GM18870 (cell line): Measurements from ENCODE around the gene SEPTIN1.

Experiments
- ATAC-seq: cut with Tn5 transposase; IDR thresholded peaks from one replicate; pipeline ENCODE4 v1.9.1; 2021; ENCODE audit warnings: moderate library complexity; ENCODE audit not compliant: unreplicated experiment

SEPTIN1 gene

DNA sequence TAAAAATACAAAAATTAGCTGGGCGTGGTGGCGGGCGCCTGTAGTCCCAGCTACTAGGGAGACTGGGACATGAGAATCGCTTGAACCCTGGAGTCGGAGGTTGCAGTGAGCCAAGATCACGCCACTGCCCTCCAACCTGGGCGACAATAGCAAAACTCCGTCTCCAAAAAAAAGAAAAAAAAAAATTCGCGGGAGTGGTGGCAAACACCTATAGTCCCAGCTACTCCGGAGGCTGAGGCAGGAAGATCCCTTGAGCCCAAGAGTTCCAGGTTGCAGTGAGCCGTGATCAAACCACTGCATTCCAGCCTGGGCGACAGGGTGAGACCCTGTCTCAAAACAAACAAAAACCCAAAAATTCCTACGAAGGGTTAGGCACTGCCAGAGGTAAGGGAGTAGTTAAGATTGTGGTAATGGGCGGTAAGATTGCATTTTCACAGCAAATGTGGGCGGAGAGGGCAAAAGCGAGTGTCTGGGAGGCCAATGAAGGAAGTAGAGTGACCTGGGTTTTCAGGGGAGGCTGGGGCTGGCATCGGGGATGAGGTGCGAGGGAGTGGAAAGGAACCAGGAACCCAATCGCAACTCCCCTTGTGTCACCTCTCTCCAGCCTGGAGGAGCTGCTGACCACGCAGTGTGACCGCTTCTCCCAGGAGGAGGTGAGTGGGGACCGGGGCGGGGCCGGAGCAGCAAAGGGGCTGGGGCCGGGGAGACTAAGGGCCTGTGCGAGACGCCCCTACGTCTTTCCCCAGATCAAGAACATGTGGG lies 5.1 kb downstream of the SEPTIN1 start:
- no peak for ATAC-seq

DNA sequence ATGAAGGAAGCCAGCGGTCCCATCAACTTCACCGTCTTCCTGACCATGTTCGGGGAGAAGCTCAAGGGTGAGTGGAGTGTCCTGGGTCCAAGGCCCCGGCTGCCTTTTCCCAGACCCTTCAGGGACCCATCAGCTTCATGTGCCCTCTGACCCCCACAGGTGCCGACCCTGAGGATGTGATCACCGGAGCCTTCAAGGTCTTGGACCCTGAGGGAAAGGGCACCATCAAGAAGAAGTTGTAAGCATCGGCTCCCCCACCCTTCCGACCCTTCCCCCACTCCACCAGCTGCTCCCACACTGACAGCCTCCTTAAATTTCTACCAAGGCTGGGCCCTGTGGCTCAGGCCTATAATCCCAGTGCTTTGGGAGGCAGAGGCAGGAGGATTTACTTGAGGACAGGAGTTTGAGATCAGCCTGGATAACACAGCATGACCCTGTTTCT lies 5.9 kb downstream of the SEPTIN1 start:
- no peak for ATAC-seq

DNA sequence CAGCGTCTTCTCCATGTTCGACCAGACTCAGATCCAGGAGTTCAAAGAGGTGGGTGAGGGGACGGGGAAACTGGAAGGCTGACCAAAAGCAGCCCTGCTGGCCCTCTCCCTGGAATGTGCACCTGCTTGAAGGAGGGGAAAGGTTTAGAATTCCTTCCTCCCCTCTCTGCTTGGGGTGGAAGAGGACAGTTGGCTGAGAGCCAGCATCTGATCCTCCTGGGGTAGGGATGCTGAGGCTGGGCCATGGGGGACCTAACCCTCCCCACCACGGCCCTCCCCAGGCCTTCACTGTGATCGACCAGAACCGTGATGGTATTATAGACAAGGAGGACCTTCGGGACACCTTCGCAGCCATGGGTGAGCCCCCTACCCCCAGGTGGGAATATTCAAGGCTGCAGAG lies 6.5 kb downstream of the SEPTIN1 start:
- ATAC-seq = no peak

DNA sequence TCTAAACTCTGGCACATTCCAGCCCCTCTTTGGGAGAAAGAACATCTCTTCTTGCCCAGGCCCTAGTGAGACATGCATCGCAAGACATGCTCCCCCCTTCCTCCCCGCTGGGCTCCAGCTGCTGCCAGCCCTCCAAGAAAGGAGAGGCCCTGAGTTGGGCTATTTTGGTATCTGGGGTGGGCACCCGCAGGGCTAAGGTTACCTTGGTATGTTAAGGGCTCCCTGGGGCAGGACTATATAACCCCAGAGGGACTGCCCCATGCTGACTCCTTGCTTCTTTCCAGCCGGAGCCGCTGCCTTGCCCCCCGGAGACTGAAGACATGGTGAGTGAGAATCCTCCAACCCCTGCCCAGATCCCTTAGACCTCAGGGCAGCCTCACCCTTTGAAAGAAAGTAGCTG lies 7.8 kb downstream of the SEPTIN1 start, which contains the start of gene MYL11:
Gene MYL11 (plus strand): TSS at position 265 of the 400 bp plus-strand sequence. CDS start 56 bp downstream, at position 321.
- ATAC-seq = no peak

DNA sequence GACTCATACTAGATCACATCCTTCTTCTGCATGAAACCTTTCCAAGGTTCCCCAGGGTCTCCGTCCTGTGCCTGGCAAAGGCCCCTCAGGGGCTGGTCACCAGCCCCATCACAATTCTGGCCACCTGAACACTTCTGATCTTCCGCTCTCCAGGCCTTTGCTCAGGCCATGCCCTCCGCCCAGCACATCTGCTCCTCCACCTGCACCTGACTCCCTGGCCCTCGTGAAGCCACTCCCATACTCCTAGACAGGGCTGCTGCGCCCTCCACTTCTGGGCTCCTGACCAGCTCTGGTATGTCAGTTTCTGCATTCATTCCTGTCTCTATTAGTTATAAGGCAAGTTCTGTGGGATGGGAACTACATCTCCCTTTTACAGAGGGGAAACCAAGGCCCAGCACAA lies 9.6 kb downstream of the SEPTIN1 start:
- ATAC-seq = no peak

DNA sequence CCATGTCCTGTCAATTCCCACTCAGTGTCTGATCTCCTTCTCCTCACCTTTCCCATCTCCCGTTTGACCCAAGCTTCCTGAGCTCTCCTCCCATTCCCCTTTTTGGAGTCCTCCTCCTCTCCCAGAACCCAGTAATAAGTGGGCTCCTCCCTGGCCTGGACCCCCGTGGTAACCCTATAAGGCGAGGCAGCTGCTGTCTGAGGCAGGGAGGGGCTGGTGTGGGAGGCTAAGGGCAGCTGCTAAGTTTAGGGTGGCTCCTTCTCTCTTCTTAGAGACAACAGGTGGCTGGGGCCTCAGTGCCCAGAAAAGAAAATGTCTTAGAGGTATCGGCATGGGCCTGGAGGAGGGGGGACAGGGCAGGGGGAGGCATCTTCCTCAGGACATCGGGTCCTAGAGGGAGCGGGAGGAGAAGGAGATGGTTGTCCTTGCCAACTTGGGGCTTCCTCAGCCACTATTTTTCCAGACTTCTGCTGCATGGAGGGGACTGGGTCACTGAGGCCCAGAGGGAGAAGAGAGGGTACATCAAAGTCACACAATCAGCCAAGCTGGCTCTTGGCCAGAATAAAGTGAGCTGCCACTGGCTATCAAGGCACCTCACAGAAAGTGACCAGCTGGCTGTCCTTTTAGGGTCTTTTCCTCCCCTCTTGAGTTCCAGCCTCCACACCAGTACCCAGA lies 10.2 kb downstream of the SEPTIN1 start:
- no peak for ATAC-seq

DNA sequence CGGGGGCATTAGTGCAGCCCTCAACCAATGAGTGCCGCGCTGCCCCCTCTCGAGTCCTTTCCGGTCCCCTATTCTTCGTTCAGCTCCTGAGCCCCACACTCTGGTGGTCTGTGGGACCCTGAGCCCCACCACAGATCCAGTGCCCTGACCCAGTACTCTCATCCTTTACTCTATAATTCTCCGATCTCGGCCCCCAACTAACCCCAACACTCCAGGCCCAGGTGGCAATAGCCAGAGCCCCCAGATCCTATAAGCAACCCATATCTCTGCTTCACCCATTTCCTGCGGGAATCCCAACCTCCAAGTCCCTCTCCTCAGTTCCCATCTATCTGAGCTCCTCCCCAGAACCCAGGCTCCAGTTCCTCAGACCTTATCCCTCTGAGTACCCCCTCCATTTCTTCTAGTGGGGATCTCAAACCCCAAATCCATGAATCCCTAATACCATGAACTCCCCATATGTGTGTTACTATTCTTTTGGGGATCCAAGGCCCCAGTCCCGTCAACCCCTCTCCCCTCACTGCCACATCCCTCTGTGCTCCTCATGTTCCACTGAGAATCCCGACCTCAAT lies 11.0 kb downstream of the SEPTIN1 start:
- ATAC-seq = no peak

DNA sequence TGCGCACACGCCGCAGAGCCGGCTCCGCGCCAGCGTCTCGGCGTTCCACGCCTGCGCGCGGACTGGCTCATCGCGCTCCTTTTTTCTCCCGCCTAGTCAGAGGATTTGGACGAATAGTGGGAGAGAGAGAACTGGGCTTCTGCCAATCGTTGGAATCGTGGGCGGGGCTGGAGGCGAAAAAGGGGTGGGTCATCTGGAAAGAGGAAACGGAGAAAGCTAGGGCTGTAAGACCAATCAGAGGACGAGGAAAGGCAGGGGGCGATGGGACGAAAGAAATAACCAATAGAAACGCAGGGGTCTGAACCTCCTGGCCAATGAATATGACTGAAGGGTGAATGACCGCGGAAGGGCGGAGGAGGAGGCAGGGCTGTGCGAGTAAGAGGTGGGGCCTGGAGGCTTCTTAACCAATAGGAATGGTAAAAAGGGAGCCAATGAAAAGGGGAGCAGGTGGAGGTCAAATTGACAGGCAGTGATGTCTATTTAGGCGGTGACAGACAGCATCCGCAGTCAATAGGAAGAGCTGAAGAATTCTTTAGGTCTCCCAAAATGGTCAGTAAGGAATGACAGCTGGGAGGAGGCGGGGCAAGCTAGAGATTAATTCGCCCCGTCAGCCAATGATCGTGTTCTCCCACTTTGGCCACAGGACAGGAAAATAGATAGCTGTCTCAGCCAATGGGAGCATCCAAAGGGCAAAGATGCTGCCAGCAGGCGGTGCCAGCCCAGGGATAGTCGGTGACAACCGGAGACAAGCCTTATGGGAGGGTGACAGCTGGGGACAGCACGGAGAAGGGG lies 11.7 kb downstream of the SEPTIN1 start, which contains the start of gene TBC1D10B:
Gene TBC1D10B (minus strand): TSS at position 39 of the 792 bp plus-strand sequence. CDS start 311 bp downstream, outside the sequence.
- peak; percentile 85 for ATAC-seq

DNA sequence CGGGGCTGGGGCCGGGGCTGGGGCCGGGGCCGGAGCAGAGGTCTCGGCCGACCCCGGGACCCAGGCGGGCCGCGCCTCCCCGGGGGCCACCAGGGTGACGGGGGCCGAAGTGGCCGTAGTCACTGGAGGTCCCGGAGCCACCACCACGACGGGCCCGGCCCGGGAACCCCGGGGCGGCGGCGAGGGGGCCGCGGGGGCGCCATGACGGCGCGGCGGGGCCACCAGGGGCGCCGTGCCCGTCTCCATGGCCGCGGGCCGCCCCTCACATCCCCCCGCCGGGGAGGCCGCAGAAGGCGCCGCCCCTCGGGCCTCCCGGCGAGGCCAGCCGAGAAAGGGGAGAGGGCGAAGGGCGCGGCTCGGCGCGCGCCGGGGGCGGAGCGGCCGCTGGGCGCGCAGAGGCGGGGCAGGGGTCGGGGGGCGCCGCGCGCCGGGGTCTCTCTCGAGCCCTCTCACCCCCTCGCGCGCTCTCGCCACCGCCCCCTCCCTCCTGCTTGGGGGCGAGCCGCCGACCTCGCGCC lies 12.4 kb downstream of the SEPTIN1 start:
- ATAC-seq = no peak

DNA sequence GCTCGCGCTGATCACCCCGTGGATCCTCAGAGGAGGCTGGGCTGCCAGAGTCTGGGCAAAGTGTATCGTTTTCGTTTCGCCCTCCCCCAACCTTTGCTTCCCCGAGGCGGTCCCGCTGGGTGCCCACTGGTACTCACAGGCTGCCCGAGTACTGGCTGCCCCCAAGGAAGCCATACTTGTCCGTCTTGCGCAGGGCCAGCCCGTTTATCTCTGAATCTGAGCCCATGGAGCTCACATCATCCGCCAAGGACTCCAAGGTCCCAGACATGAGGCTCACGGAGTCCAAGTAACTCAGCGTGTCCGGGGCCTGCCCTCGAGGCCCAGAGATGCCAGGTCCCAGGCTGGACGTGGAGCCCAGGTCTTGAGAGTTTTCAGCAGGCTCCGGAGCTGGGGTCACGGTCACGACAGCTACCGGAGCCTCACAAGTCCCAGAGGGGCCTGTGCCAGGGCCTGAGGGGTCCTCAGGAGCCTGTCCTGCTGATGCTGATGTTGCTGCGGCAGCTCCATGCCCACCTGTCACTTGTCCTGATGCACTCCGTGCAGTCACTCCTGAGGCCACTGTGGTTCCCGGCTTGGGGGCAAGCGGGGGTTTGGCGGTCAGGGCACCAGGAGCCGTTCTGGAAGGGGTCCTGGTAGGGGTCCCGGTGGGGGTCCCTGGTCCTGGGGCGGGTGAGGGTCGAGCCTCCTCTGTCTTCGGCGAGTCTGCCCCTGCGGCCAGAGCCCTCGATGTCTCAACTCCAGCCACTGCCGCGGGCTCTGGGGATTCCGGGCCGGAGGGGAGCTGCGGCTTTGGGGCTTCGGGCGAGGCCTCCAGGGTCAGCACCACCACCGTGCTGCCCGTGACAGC lies 13.0 kb downstream of the SEPTIN1 start:
- ATAC-seq = no peak

DNA sequence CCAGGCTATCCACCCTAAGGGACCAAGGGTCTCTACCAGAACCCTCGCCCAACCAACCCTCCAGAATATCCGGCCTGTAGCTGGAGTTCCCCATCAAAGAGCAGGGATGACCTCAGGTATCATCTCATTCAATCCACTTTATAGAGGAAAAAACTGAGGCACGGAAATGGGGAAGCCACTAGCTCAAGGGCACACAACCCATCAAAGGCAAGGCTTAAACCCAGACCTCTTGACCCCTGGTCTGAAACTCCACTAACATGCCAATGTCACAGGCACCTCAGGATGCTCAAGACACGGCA lies 13.6 kb downstream of the SEPTIN1 start:
- no peak for ATAC-seq

DNA sequence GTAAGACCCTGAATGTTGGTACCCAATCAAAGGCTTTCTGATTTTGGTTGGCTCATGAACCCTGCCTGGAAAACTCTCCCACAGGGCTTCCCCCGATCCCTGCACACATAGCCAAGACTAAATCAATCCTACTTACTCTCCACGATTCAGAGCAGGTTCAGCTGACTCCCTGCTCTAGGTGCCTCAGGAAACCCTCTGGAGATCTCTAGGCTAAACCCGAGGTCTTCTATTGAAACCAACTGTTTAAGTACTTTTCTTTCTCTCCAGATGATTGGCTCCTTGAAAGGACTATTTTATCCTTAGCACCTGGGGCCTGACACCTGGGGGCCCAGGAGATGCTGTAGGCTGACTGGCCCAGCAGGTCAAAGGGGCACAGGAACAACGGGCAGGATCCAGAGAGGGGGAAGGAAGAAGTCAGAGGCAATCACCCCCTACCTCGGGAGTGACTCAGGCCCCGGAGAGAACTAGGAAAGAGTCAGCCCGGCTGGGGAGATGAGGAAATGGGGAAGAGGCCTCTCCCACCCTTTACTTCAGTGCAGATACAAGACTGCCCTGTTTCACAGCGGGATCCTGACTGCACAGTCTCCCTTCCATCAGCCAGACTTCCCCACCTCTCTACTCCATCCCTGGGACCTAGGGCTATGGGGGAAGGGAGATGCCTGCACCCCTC lies 14.1 kb downstream of the SEPTIN1 start:
- ATAC-seq = no peak

DNA sequence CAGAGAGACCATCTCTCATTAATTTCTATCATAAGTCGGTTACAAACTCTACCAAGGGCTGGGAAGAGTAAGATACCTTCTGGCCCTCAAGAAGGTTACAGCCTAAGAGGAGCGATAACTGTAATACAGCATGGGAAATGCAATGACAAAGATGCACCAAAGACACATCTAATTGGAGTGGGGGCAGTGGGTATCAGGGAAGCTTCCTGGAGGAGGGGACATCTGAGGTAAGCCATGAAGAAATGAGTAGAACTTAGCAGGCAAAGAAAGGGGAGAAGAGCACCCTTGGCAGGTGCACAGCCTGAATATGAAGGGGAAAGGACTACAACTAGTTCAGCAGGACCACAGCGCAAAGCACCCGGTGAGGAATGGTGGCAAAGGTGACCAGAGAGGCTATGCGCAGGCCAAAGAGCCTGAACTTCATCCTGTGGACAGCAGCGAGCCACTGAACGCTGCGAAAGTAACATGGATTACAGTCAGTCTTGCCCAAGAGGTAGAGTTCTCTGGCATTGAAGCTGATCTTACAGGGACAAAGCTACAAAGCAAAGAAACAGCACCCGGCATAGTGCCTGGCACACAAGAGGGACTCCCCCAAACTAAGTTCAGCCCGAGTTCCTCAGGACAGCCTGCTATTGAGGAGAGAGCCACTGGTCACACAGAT lies 14.9 kb downstream of the SEPTIN1 start:
- ATAC-seq = no peak

DNA sequence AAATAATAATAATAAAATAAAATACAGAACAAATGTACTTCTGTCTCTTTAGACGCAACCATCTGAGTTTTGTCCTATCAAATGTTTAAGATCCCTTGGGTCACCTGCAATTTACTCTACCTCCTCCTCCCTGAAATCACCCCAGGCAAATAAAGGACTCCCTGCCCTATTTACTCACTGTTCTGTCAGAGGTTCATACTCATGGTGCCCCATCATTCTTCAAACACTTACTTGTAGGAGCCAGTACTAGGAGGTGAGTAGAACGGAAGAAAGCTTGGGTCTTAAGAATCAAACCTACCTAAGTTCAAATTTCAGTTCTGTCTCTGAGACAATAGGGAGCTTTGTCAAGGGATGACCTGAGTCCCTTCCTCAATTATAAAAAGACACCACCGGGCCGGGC lies 15.8 kb downstream of the SEPTIN1 start:
- no peak for ATAC-seq

DNA sequence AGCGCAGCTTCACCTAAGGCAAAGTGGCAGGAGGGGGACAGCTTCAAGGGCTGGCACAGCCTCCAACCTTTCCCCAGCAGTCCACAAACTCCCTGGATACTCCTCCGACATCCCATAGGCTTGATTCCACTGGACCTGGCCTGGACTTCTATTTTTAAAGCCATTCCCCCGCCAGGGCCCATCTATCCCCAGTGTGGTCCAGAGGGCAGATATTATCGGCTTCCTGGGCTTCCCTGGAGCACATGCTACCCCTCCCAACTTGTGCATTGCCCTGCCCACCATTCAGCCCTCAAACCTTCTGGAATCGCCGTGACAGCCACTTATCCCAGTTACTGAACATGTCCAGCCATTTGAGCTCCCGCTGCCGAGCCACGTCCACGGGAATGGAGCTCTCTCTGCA lies 17.2 kb downstream of the SEPTIN1 start:
- no peak for ATAC-seq

DNA sequence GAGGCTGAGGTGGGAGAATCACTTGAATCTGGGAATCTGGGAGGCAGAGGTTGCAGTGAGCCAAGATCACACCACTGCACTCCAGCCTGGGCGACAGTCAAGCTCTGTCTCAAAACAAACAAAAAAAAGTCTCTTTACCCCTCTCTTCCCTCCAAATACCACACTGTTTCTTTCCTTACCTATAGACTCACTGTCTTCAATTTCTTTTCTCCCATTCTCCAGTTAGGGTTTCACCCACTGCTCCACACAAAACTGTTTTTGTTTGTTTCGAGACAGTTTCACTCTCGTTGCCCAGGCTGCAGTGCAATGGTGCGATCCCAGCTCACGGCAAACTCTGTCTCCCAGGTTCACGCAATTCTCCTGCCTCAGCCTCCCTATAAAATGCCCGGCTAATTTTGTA lies 21.2 kb downstream of the SEPTIN1 start:
- no peak for ATAC-seq

DNA sequence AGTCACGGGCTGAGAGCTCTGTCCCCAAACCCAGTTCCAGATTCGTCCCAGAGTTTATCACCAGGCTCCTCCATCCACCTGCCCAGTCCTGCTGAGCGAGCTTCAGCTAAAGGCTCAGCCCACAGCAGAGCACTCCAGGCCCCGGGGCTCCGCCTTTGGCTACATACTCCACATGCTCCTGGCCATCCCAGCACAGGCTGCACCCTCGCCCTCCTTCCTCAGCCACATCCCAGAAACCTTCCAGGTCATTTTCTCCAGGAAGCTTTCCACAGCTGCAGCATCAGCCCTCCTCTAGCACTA lies 22.5 kb downstream of the SEPTIN1 start:
- no peak for ATAC-seq

DNA sequence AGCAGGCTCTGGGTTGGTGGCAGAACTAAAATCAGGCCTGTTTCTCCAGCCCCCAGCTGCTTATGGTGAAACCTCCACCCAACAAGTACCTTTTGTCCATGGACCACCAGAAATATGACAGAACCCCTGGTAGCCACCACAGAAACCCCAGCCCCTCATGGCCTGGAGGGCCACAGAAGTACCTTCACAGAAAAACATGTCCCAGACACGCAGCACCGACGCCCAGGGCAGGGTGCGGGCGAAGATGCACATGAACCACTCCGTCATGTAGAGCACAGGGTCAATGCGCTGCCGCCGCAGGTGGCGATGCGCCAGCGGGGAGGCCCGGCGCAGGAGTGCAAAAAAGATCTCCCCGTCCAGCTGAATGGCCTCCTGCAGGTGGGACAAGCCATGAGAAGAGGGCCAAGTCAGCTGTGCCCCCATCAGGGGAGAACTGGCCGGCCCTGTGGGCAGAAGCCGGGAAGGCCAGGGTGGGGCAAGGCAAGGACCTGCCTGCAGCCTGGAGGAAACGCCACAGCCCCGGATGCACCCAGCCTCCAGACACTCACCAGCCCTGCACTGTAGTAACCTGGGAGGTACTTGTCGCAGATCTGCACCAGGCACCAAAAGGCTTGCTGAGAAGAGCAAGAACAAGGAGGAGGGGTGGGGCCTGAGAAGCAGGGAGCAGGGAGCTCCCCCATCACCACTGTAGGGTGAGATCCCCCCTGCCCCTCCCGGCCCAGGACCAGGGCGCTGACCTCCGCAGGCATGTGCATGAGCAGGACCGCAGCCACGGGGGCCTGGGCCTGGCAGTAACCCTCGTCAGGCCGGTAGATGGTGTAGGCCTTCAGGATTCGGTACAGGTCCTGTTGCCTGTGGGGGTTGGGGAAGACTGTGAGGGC lies 23.1 kb downstream of the SEPTIN1 start:
- no peak for ATAC-seq
